22Rv1 (cell line): ENCODE results near the gene VPS35L.

Experiments
- CTCF ChIP-seq: fragments of 450-650 bp; IDR thresholded peaks from 2 replicates; pipeline ENCODE4 v1.5.1; 2017; ENCODE audit warnings: mild to moderate bottlenecking
- ZFX ChIP-seq: fragments of 450-650 bp; IDR thresholded peaks from 2 replicates; pipeline ENCODE4 v1.6.1; 2017; ENCODE audit warnings: antibody characterized with exemption, borderline replicate concordance

- TF ChIP-seq CTCF (no peak), ZFX (no peak)
Observed at GRCh38 chr16:19524616-19525384, 30.7 kb upstream of the VPS35L start.
